Measurements from ENCODE around the gene SLC8B1.

Gene SLC8B1

GRCh38 chr12:113306382-113306781, 28.5 kb downstream of the SLC8B1 start:
- H3K36me3 ChIP-seq (ENCODE audit: control insufficient read depth in 2 of 2, insufficient read depth in 2 of 2, low read length in 2 of 2), result peaks cover 33 to 56% of the 10 kb centered on the region in 2 donors
- no peaks in the 10 kb centered on the region for H3K4me1 ChIP-seq (ENCODE audit: control insufficient read depth in 2 of 2, insufficient read depth in 2 of 2, low read length in 2 of 2)
- no peak overlapping the region for H3K4me3 ChIP-seq (ENCODE audit: low read length in 2 of 2)
- H3K9ac ChIP-seq (ENCODE audit: low read depth in 1 of 2, low read length in 2 of 2), result no peak overlapping the region
- H3K27me3 ChIP-seq (ENCODE audit: control insufficient read depth in 2 of 2, insufficient read depth in 2 of 2, low read length in 2 of 2), result no peaks in the 10 kb centered on the region
- H3K9me3 ChIP-seq (ENCODE audit: control insufficient read depth in 2 of 2, low read length in 2 of 2), result no peaks in the 10 kb centered on the region
- no peak overlapping the region for H3K27ac ChIP-seq (ENCODE audit: low read depth in 2 of 2, low read length in 2 of 2)

GRCh38 chr12:113305281-113305856, 29.5 kb downstream of the SLC8B1 start:
- Histone ChIP-seq H3K36me3 (ENCODE audit: control insufficient read depth in 2 of 2, insufficient read depth in 2 of 2, low read length in 2 of 2) (peaks cover 30 to 50% of the 10 kb centered on the region in 2 donors), H3K27ac (ENCODE audit: low read depth in 2 of 2, low read length in 2 of 2) (no peak overlapping the region), H3K4me3 (ENCODE audit: low read length in 2 of 2) (no peak overlapping the region), H3K4me1 (ENCODE audit: control insufficient read depth in 2 of 2, insufficient read depth in 2 of 2, low read length in 2 of 2) (no peaks in the 10 kb centered on the region), H3K9ac (ENCODE audit: low read depth in 1 of 2, low read length in 2 of 2) (no peak overlapping the region), H3K27me3 (ENCODE audit: control insufficient read depth in 2 of 2, insufficient read depth in 2 of 2, low read length in 2 of 2) (no peaks in the 10 kb centered on the region), H3K9me3 (ENCODE audit: control insufficient read depth in 2 of 2, low read length in 2 of 2) (no peaks in the 10 kb centered on the region)

GRCh38 chr12:113302886-113303640, 31.8 kb downstream of the SLC8B1 start:
- Histone ChIP-seq H3K4me1 (ENCODE audit: control insufficient read depth in 2 of 2, insufficient read depth in 2 of 2, low read length in 2 of 2) (no peaks in the 10 kb centered on the region), H3K27me3 (ENCODE audit: control insufficient read depth in 2 of 2, insufficient read depth in 2 of 2, low read length in 2 of 2) (no peaks in the 10 kb centered on the region), H3K9me3 (ENCODE audit: control insufficient read depth in 2 of 2, low read length in 2 of 2) (no peaks in the 10 kb centered on the region), H3K36me3 (ENCODE audit: control insufficient read depth in 2 of 2, insufficient read depth in 2 of 2, low read length in 2 of 2) (peaks cover 25 to 51% of the 10 kb centered on the region in 2 donors), H3K4me3 (ENCODE audit: low read length in 2 of 2) (no peak overlapping the region), H3K27ac (ENCODE audit: low read depth in 2 of 2, low read length in 2 of 2) (no peak overlapping the region), H3K9ac (ENCODE audit: low read depth in 1 of 2, low read length in 2 of 2) (no peak overlapping the region)

GRCh38 chr12:113302466-113302865, 32.4 kb downstream of the SLC8B1 start:
- H3K9me3 ChIP-seq (ENCODE audit: control insufficient read depth in 2 of 2, low read length in 2 of 2), result no peaks in the 10 kb centered on the region
- no peaks in the 10 kb centered on the region for H3K27me3 ChIP-seq (ENCODE audit: control insufficient read depth in 2 of 2, insufficient read depth in 2 of 2, low read length in 2 of 2)
- no peaks in the 10 kb centered on the region for H3K4me1 ChIP-seq (ENCODE audit: control insufficient read depth in 2 of 2, insufficient read depth in 2 of 2, low read length in 2 of 2)
- peaks cover 21 to 50% of the 10 kb centered on the region in 2 donors for H3K36me3 ChIP-seq (ENCODE audit: control insufficient read depth in 2 of 2, insufficient read depth in 2 of 2, low read length in 2 of 2)
- no peak overlapping the region for H3K27ac ChIP-seq (ENCODE audit: low read depth in 2 of 2, low read length in 2 of 2)
- no peak overlapping the region for H3K9ac ChIP-seq (ENCODE audit: low read depth in 1 of 2, low read length in 2 of 2)
- H3K4me3 ChIP-seq (ENCODE audit: low read length in 2 of 2), result no peak overlapping the region

GRCh38 chr12:113301811-113302210, 33.1 kb downstream of the SLC8B1 start:
- H3K4me1 ChIP-seq (ENCODE audit: control insufficient read depth in 2 of 2, insufficient read depth in 2 of 2, low read length in 2 of 2), result no peaks in the 10 kb centered on the region
- H3K27me3 ChIP-seq (ENCODE audit: control insufficient read depth in 2 of 2, insufficient read depth in 2 of 2, low read length in 2 of 2), result no peaks in the 10 kb centered on the region
- peaks cover 22 to 51% of the 10 kb centered on the region in 2 donors for H3K36me3 ChIP-seq (ENCODE audit: control insufficient read depth in 2 of 2, insufficient read depth in 2 of 2, low read length in 2 of 2)
- H3K9me3 ChIP-seq (ENCODE audit: control insufficient read depth in 2 of 2, low read length in 2 of 2), result no peaks in the 10 kb centered on the region
- no peak overlapping the region for H3K27ac ChIP-seq (ENCODE audit: low read depth in 2 of 2, low read length in 2 of 2)
- no peak overlapping the region for H3K4me3 ChIP-seq (ENCODE audit: low read length in 2 of 2)
- H3K9ac ChIP-seq (ENCODE audit: low read depth in 1 of 2, low read length in 2 of 2), result no peak overlapping the region

GRCh38 chr12:113299619-113300237, 35.2 kb downstream of the SLC8B1 start:
- Histone ChIP-seq H3K36me3 (ENCODE audit: control insufficient read depth in 2 of 2, insufficient read depth in 2 of 2, low read length in 2 of 2) (peaks cover 27 to 49% of the 10 kb centered on the region in 2 donors), H3K27ac (ENCODE audit: low read depth in 2 of 2, low read length in 2 of 2) (peak overlapping the region; percentile 16 to 23), H3K9ac (ENCODE audit: low read depth in 1 of 2, low read length in 2 of 2) (no peak overlapping the region), H3K4me1 (ENCODE audit: control insufficient read depth in 2 of 2, insufficient read depth in 2 of 2, low read length in 2 of 2) (no peaks in the 10 kb centered on the region), H3K27me3 (ENCODE audit: control insufficient read depth in 2 of 2, insufficient read depth in 2 of 2, low read length in 2 of 2) (no peaks in the 10 kb centered on the region), H3K9me3 (ENCODE audit: control insufficient read depth in 2 of 2, low read length in 2 of 2) (no peaks in the 10 kb centered on the region), H3K4me3 (ENCODE audit: low read length in 2 of 2) (no peak overlapping the region)

- Histone ChIP-seq H3K9me3 (ENCODE audit: control insufficient read depth in 2 of 2, low read length in 2 of 2) (no peaks in the 10 kb centered on the region), H3K4me3 (ENCODE audit: low read length in 2 of 2) (no peak overlapping the region), H3K27me3 (ENCODE audit: control insufficient read depth in 2 of 2, insufficient read depth in 2 of 2, low read length in 2 of 2) (no peaks in the 10 kb centered on the region), H3K4me1 (ENCODE audit: control insufficient read depth in 2 of 2, insufficient read depth in 2 of 2, low read length in 2 of 2) (no peaks in the 10 kb centered on the region), H3K36me3 (ENCODE audit: control insufficient read depth in 2 of 2, insufficient read depth in 2 of 2, low read length in 2 of 2) (peaks cover 32 to 51% of the 10 kb centered on the region in 2 donors), H3K27ac (ENCODE audit: low read depth in 2 of 2, low read length in 2 of 2) (peak overlapping the region; percentile 16 to 23), H3K9ac (ENCODE audit: low read depth in 1 of 2, low read length in 2 of 2) (no peak overlapping the region)
Observed at GRCh38 chr12:113298861-113299545, 35.9 kb downstream of the SLC8B1 start.

- Histone ChIP-seq H3K9ac (ENCODE audit: low read depth in 1 of 2, low read length in 2 of 2) (no peak overlapping the region), H3K27ac (ENCODE audit: low read depth in 2 of 2, low read length in 2 of 2) (no peak overlapping the region), H3K9me3 (ENCODE audit: control insufficient read depth in 2 of 2, low read length in 2 of 2) (no peaks in the 10 kb centered on the region), H3K4me1 (ENCODE audit: control insufficient read depth in 2 of 2, insufficient read depth in 2 of 2, low read length in 2 of 2) (no peaks in the 10 kb centered on the region), H3K4me3 (ENCODE audit: low read length in 2 of 2) (no peak overlapping the region), H3K27me3 (ENCODE audit: control insufficient read depth in 2 of 2, insufficient read depth in 2 of 2, low read length in 2 of 2) (no peaks in the 10 kb centered on the region), H3K36me3 (ENCODE audit: control insufficient read depth in 2 of 2, insufficient read depth in 2 of 2, low read length in 2 of 2) (peaks cover 37 to 57% of the 10 kb centered on the region in 2 donors)
Observed at GRCh38 chr12:113298472-113298817, 36.5 kb downstream of the SLC8B1 start.

GRCh38 chr12:113297621-113298471, 37.1 kb downstream of the SLC8B1 start:
- Histone ChIP-seq H3K4me1 (ENCODE audit: control insufficient read depth in 2 of 2, insufficient read depth in 2 of 2, low read length in 2 of 2) (no peaks in the 10 kb centered on the region), H3K9me3 (ENCODE audit: control insufficient read depth in 2 of 2, low read length in 2 of 2) (no peaks in the 10 kb centered on the region), H3K4me3 (ENCODE audit: low read length in 2 of 2) (no peak overlapping the region), H3K27ac (ENCODE audit: low read depth in 2 of 2, low read length in 2 of 2) (no peak overlapping the region), H3K27me3 (ENCODE audit: control insufficient read depth in 2 of 2, insufficient read depth in 2 of 2, low read length in 2 of 2) (no peaks in the 10 kb centered on the region), H3K9ac (ENCODE audit: low read depth in 1 of 2, low read length in 2 of 2) (no peak overlapping the region), H3K36me3 (ENCODE audit: control insufficient read depth in 2 of 2, insufficient read depth in 2 of 2, low read length in 2 of 2) (peaks cover 43 to 63% of the 10 kb centered on the region in 2 donors)
